Measurements from ENCODE around the gene TMPRSS3.

TMPRSS3 gene

GRCh38 chr21:42403611-42404231 lies 7.9 kb upstream of the TMPRSS3 start, which contains the start of gene UBASH3A:
TSS of gene UBASH3A (plus strand) at chr21:42403902. CDS start at chr21:42403946, 44 bp downstream.
- Histone ChIP-seq H3K4me2 (ENCODE audit: low read length) (no peak within 1 kb of the TSS), H3K27me3 (ENCODE audit: control insufficient read depth, insufficient read depth, low read length) (no peaks in the 10 kb centered on the region), H3K79me2 (no peaks in the 10 kb centered on the region), H3K9me3 (ENCODE audit: control insufficient read depth, low read length) (no peaks in the 10 kb centered on the region), H2AFZ (no peak within 1 kb of the TSS), H3K36me3 (ENCODE audit: control insufficient read depth, insufficient read depth, low read length) (no peaks in the 10 kb centered on the region), H3K4me1 (no peaks in the 10 kb centered on the region), H3K9ac (no peak within 1 kb of the TSS), H3K27ac (no peak within 1 kb of the TSS), H3K4me3 (ENCODE audit: low read depth, low read length) (no peak within 1 kb of the TSS)
- TF ChIP-seq CTCF (IDR thresholded peaks at IDR 0.05): no peak

DNA sequence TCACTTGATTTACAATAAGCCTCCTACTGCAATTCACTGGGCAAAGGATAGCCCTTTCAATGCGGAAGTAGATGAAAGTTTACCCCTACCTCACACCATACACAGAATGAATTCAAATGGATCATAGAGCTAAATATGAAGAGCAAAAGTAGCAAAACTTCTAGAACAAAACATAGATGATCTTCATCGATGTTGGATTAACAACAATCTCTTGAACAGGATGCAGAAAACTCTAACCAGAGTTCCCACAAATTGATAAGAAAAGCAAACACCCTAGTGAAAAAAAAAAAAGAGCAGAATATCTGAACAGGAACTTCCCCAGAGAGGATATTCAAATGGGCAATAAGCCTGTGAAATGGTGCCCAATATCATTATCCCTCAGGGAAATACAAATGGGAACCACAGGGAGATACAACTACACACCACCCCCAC lies 6.0 kb upstream of the TMPRSS3 start:
- TF ChIP-seq CTCF (IDR thresholded peaks at IDR 0.05): no peak
- no peak overlapping the region for H3K27ac ChIP-seq

DNA sequence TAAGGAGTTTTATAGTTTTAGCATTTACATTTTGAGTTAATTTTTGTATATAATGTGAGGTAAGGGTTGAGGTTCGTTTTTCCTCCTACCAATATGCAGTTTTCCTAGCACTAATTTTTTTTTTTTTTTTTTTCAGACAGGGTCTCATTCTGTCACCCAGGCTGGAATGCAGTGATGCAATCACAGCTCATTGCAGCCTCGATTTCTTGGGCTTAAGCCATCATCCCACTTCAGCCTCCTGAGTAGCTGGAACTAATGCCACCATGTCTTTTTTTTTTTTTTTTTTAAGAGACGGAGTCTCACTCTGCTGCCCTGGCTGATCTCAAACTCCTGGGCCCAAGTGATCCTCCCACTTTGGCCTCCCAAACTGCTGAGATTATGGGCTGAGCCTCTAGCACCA lies 5.3 kb upstream of the TMPRSS3 start:
- no peaks in the 10 kb centered on the region for H3K4me1 ChIP-seq
- H3K27ac ChIP-seq: no peak overlapping the region
- no peaks in the 10 kb centered on the region for H3K79me2 ChIP-seq
- H3K4me3 ChIP-seq (ENCODE audit: low read depth, low read length): no peak overlapping the region
- H3K9me3 ChIP-seq (ENCODE audit: control insufficient read depth, low read length): no peaks in the 10 kb centered on the region
- no peak overlapping the region for H3K4me2 ChIP-seq (ENCODE audit: low read length)
- no peaks in the 10 kb centered on the region for H3K27me3 ChIP-seq (ENCODE audit: control insufficient read depth, insufficient read depth, low read length)
- H2AFZ ChIP-seq: no peak overlapping the region
- no peak overlapping the region for H3K9ac ChIP-seq
- no peaks in the 10 kb centered on the region for H3K36me3 ChIP-seq (ENCODE audit: control insufficient read depth, insufficient read depth, low read length)
- no peak for TF ChIP-seq CTCF (IDR thresholded peaks at IDR 0.05)

More for the DNA sequence above, 6.0 kb upstream of the TMPRSS3 start:
- H3K4me3 ChIP-seq (ENCODE audit: low read depth, low read length): no peak overlapping the region
- no peak overlapping the region for H3K4me2 ChIP-seq (ENCODE audit: low read length)
- no peaks in the 10 kb centered on the region for H3K4me1 ChIP-seq
- H3K79me2 ChIP-seq: no peaks in the 10 kb centered on the region
- no peaks in the 10 kb centered on the region for H3K27me3 ChIP-seq (ENCODE audit: control insufficient read depth, insufficient read depth, low read length)
- no peaks in the 10 kb centered on the region for H3K36me3 ChIP-seq (ENCODE audit: control insufficient read depth, insufficient read depth, low read length)
- no peaks in the 10 kb centered on the region for H3K9me3 ChIP-seq (ENCODE audit: control insufficient read depth, low read length)
- H2AFZ ChIP-seq: no peak overlapping the region
- H3K9ac ChIP-seq: no peak overlapping the region

- Histone ChIP-seq H3K4me1 (no peaks in the 10 kb centered on the region), H3K79me2 (no peaks in the 10 kb centered on the region), H3K9ac (no peak overlapping the region), H3K4me2 (ENCODE audit: low read length) (no peak overlapping the region), H3K27ac (no peak overlapping the region), H3K27me3 (ENCODE audit: control insufficient read depth, insufficient read depth, low read length) (no peaks in the 10 kb centered on the region), H3K4me3 (ENCODE audit: low read depth, low read length) (no peak overlapping the region), H3K9me3 (ENCODE audit: control insufficient read depth, low read length) (no peaks in the 10 kb centered on the region), H2AFZ (no peak overlapping the region), H3K36me3 (ENCODE audit: control insufficient read depth, insufficient read depth, low read length) (no peaks in the 10 kb centered on the region)
- TF ChIP-seq CTCF (IDR thresholded peaks at IDR 0.05): no peak
Observed at GRCh38 chr21:42400525-42400924, 4.7 kb upstream of the TMPRSS3 start.

GRCh38 chr21:42398436-42399028 lies 2.7 kb upstream of the TMPRSS3 start:
- TF ChIP-seq CTCF (IDR thresholded peaks at IDR 0.05): no peak
- H3K36me3 ChIP-seq (ENCODE audit: control insufficient read depth, insufficient read depth, low read length): no peaks in the 10 kb centered on the region
- no peak overlapping the region for H2AFZ ChIP-seq

More at GRCh38 chr21:42398436-42399028, 2.7 kb upstream of the TMPRSS3 start:
- H3K4me1 ChIP-seq: no peaks in the 10 kb centered on the region
- H3K27me3 ChIP-seq (ENCODE audit: control insufficient read depth, insufficient read depth, low read length): no peaks in the 10 kb centered on the region
- no peaks in the 10 kb centered on the region for H3K9me3 ChIP-seq (ENCODE audit: control insufficient read depth, low read length)
- no peak overlapping the region for H3K4me2 ChIP-seq (ENCODE audit: low read length)
- no peak overlapping the region for H3K4me3 ChIP-seq (ENCODE audit: low read depth, low read length)
- H3K9ac ChIP-seq: no peak overlapping the region
- H3K27ac ChIP-seq: no peak overlapping the region
- H3K79me2 ChIP-seq: no peaks in the 10 kb centered on the region

Data from parathyroid adenoma (tissue), 2 donors.